Measurements from ENCODE around the gene PWWP2B. TPM values are rescaled to one million over a fixed set of nuclear protein-coding genes. Genes with fewer than 3 reads are reported as not detected.

Gene PWWP2B
- total RNA-seq, 1 donor from 2014 or later = 9.4 TPM

GRCh38 chr10:132445516-132446194 is 48.7 kb downstream of the PWWP2B start:
- intact Hi-C loops (cut with micrococcal nuclease) = loop anchor here (5.0 kb wide), 2 partner anchors 213 to 543 kb away; partner anchors contain the start of gene PPP2R2D

- intact Hi-C loops (cut with micrococcal nuclease) = loop anchor here (5.0 kb wide), 2 partner anchors 214 to 544 kb away; partner anchors contain the start of gene PPP2R2D
Observed at GRCh38 chr10:132446195-132446581, 49.2 kb downstream of the PWWP2B start.

- intact Hi-C loops (cut with micrococcal nuclease) = loop anchor here (1.0 to 5.0 kb wide), 8 partner anchors 50 to 545 kb away; partner anchors contain the start of genes INPP5A, PPP2R2D and PWWP2B
Observed at GRCh38 chr10:132446661-132447445, 49.9 kb downstream of the PWWP2B start.

- intact Hi-C loops (cut with micrococcal nuclease) = loop anchor here (1.0 to 5.0 kb wide), 9 partner anchors 50 to 545 kb away; partner anchors contain the start of genes INPP5A, LRRC27, PPP2R2D and PWWP2B
Observed at GRCh38 chr10:132447446-132448247, 50.6 kb downstream of the PWWP2B start.

GRCh38 chr10:132448248-132448731 is 51.3 kb downstream of the PWWP2B start:
- intact Hi-C loops (cut with micrococcal nuclease) = loop anchor here (1.0 to 5.0 kb wide), 3 partner anchors 116 to 546 kb away; partner anchors contain the start of genes LRRC27 and PPP2R2D

GRCh38 chr10:132449051-132449810 is 52.2 kb downstream of the PWWP2B start:
- intact Hi-C loops (cut with micrococcal nuclease) = loop anchor here (5.0 kb wide), 2 partner anchors 217 to 547 kb away; partner anchors contain the start of gene PPP2R2D

GRCh38 chr10:132449811-132450181 is 52.8 kb downstream of the PWWP2B start:
- intact Hi-C loops (cut with micrococcal nuclease) = loop anchor here (5.0 to 10.0 kb wide), 4 partner anchors 217 to 925 kb away; partner anchors contain the start of genes ECHS1, PAOX and PPP2R2D

- intact Hi-C loops (cut with micrococcal nuclease) = loop anchor here (5.0 to 10.0 kb wide), 2 partner anchors 812 to 924 kb away; partner anchors contain the start of genes ECHS1 and PAOX
Observed at GRCh38 chr10:132450466-132450824, 53.4 kb downstream of the PWWP2B start.

GRCh38 chr10:132450825-132451505 is 54.0 kb downstream of the PWWP2B start:
- intact Hi-C loops (cut with micrococcal nuclease) = loop anchor here (5.0 to 10.0 kb wide), 2 partner anchors 811 to 924 kb away; partner anchors contain the start of genes ECHS1 and PAOX

GRCh38 chr10:132451506-132452215 is 54.7 kb downstream of the PWWP2B start:
- intact Hi-C loops (cut with micrococcal nuclease) = loop anchor here (2.0 to 10.0 kb wide), 3 partner anchors 293 to 923 kb away; partner anchors contain the start of genes ECHS1 and PAOX

- intact Hi-C loops (cut with micrococcal nuclease) = loop anchor here (2.0 to 10.0 kb wide), 3 partner anchors 293 to 923 kb away; partner anchors contain the start of genes ECHS1 and PAOX
Observed at GRCh38 chr10:132452216-132452650, 55.2 kb downstream of the PWWP2B start.

- intact Hi-C loops (cut with micrococcal nuclease) = loop anchor here (1.0 to 10.0 kb wide), 8 partner anchors 65 to 922 kb away; partner anchors contain the start of genes ECHS1, INPP5A, LRRC27 and PAOX
Observed at GRCh38 chr10:132452651-132453469, 55.9 kb downstream of the PWWP2B start.

GRCh38 chr10:132453470-132453861 is 56.5 kb downstream of the PWWP2B start:
- intact Hi-C loops (cut with micrococcal nuclease) = loop anchor here (1.0 to 10.0 kb wide), 8 partner anchors 65 to 921 kb away; partner anchors contain the start of genes ECHS1, INPP5A, LRRC27 and PAOX

GRCh38 chr10:132454296-132455198 is 57.5 kb downstream of the PWWP2B start:
- intact Hi-C loops (cut with micrococcal nuclease) = loop anchor here (5.0 to 10.0 kb wide), 2 partner anchors 808 to 920 kb away; partner anchors contain the start of genes ECHS1 and PAOX

- intact Hi-C loops (cut with micrococcal nuclease) = loop anchor here (10.0 kb wide), 1 partner anchor 919 kb away; the partner anchor contains the start of genes ECHS1 and PAOX
Observed at GRCh38 chr10:132455441-132455971, 58.5 kb downstream of the PWWP2B start.
